ENCODE measurements around the gene EED.
"Not testable (repeated sequence)": the region's sequence is repeated elsewhere in the genome, so short reads cannot be mapped to it uniquely, and the experiment has no call there.

Gene EED

DNA sequence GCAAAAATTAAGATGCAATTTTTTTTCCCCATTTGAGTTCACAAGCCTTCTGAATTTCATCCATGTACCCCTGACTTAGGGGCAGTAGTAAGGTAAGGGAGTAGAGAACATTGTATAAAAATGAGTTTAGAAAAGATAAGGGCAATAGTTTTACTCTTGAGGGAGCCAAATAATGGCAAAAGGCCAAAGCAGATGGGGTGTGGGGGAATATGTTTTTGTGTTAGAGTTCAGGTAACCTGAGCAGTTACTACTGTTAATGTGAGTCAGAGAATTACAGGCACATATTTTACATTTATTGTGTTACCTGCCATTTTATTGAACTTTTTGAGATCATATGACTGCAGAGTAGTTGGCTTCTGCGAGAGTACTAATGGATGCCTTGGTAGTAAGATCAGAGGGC, 3.1 kb downstream of the EED start:
- DNase-seq (ENCODE audit: low read depth) = no peak

DNA sequence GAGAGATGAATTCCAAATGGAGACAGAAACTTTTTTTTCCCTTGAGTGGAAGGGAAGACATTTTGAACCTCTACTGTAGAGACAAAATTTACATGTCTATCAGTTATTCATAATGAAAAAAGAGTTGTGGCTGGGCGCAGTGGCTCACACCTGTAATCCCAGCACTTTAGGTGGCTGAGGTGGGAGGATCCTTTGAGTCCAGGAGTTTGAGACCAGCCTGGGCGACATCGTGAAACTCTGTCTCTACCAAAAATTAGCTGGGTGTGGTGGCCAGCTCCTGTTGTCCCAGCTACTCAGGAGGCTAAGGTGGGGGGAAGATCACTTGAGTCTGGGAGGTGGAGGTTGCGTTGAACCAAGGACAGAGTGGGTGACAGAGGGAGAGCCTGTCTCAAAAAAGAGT, 4.1 kb downstream of the EED start:
- no peak for DNase-seq (ENCODE audit: low read depth)

DNA sequence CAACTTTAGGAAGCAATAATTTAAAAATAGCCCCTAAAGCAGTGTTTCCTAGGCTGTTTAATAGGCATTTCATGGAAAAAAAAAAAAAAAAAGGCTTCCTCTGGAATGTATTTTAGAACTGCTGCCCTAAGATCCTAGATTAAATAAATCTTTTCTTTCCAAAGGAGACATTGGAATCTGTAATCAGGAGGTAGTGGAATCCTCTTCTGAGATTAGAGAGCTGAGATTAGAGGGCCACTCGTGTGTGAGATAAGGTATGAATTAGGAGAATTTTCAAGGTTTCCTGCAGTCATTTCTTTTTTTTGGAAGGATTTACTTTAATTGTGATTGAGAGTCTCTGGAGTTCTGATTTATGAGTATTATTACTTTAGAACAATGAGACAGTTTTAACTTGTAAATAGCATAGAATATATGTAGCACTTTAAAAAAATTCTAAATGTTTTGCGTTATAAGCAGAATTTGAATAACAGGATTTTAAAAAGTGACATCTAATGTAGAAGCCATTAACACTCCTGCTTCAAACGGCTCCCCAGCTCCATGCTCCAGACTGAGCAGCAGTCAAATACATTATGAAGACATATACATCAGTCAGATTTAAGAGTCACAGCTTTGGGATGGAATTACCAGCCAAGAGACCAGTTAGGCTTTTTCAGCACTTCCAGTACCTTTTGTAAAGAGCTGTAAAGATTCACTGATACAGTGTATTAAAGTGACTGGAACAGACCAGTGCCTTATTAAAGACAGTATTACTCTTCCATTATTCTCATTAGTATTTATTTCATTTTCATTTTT, 5.0 kb downstream of the EED start:
- DNase-seq (ENCODE audit: low read depth) = no peak

DNA sequence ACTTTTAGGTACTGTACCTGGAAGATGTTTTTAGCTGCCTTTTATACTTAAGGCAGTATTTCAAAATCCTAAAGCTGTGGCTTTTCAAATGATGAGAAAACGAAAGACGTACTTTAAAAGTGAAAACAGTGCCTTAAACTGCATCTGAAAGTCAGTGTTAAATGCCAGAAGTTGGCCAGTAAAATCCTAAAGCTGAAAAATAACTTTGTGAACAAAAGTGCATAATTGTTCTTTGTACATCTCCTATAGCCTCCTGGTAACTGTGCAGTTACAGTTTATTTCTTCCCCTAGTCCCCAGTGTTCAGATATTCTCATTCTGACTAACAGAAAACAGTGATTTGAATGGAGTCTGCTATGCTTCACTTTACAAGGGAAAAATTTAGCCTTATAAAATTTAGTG, 6.8 kb downstream of the EED start:
- no peak for DNase-seq (ENCODE audit: low read depth)

DNA sequence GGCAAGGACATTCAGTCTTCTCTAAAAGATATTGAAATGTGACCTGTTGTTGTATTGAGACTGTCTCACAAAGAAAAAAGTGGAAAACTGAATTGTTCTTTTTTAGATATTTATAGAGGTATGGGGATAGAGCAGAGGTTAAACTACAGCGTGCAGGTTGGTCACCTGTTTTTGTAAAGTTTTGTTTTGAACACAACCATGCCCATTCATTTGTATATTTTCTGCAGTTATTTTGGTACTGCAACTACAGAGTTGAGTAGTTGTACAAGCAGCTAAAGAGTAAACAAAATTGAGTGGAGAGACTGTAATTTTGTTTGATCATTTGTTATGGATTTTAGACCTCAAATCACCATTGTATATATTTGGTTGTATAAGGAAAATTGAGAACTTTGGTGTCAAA, 11.3 kb downstream of the EED start:
- DNase-seq (ENCODE audit: low read depth) = no peak

DNA sequence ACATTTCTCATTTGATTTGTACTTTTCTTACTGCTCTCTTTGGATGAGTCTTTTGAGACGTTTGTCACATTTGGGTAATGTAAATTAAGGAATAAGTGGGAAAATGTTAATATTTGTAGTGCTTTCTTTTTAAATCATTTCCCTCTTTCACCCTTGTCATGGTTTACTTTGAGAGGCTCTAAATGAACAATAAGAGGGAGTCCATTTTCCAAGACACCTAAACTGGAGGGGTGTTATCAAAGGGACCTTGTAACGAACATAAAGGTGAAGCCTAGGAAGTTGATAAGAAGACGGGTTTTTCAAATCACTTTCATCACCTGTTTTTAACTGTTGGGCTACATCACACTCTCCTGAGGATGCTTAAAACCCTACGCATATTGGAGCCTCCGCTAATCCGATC, 12.1 kb downstream of the EED start:
- DNase-seq (ENCODE audit: low read depth) = no peak

DNA sequence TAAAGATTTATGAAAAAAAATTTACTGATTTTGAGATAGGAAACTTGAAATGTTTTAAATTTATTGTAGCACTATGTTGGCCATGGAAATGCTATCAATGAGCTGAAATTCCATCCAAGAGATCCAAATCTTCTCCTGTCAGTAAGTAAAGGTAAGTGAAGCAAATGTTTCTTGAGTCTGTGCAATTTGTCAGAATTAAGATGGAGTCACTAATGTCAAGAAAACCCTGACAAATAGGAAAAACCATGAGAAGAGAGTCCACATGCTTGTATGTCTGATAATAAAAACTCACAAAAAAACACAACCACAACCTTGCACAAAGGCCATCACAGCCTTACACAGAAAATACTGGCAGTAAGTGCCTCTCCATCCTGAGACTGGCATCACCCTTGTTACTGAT, 12.9 kb downstream of the EED start:
- no peak for DNase-seq (ENCODE audit: low read depth)

DNA sequence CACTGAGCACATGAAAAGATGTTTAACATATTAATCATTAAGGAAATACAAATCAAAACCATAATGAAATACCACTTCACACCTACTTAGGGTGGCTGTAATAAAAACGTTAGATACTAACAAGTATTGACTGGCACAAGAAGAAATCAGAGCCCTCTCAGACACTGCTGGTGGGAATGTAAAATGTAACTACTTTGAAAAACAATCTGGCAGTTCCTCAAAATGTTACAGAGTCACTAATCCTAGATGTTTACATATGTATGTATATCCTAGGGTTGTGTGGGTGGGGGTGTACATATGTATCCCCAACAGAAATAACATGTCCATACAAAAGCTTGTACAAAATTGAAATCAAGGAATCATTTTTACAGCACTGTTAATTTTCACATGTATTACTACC, 15.2 kb downstream of the EED start:
- DNase-seq (ENCODE audit: low read depth) = no peak

DNA sequence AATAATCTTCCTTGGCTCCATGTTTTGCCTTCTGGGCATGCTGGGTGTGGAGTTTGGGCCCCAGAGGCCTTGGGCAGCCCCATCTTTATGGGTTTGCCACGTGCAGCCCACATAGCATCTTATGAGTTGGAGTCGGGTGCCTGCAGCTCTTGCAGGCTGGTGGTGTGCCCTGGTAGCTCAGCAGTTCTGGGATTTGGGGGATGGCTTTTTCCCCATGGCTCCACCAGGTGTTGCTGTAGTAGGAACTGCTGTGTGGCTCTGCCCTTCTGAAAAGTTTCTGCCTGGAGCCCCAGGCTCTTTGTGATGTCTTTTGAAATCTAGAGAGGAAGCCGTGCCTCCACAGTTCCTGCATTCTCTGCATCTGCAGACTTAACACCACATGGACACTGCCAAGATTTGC, 16.8 kb downstream of the EED start:
- DNase-seq (ENCODE audit: low read depth) = no peak

DNA sequence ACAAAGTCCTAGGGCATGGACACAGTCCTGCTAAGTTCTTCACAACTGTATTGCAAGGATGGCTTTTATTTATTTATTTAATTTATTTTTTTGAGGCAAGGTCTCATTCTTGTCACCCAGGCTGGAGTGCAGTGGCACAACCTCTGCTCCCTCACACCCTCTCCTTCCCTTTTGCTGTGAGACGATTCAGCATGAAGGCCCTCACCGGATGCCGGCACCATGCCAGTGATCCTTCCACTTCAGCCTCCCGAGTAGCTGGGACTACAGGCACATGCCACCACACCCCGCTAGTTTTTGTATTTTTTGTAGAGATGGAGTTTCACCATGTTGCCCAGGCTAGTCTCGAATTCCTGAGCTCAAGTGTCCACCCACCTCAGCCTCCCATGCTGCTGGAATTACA, 17.8 kb downstream of the EED start:
- no peak for DNase-seq (ENCODE audit: low read depth)

DNA sequence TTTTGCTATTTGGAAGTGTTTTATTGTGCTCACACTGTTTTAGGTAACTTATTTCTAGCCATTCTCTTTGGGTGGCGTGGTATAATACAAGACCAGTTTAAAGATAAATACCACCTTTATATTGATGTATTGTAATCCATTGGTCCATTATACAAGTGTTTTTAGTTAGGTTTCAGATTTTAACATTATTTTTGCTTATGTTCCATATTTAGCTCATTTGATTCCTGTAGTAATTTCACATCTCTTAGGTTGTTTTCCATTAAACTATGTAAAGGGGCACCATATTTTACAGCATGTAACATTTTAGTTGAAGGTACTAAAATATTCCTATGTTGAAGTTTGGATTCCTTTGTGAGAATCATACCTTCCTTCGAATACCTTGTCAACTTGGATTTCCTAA, 20.1 kb downstream of the EED start:
- no peak for DNase-seq (ENCODE audit: low read depth)

DNA sequence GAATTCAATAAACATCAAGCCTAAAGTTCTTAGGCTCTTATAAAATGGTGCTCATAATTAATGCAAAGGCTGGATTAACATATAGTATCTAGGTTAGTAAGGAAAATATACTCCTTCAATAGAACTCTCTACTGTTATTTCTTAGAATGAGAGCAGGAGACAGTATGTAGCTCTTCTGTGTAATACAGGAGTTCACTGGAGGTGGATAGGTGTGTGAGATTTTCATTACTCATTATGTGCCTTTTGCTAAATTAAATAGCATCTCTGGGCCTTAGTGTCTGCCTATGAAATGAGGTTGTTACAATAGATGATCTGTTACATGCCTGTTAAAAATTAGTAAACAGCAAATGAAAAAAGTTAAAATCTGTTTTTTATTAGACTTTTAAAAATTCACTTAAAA, 20.6 kb downstream of the EED start:
- no peak for DNase-seq (ENCODE audit: low read depth)

DNA sequence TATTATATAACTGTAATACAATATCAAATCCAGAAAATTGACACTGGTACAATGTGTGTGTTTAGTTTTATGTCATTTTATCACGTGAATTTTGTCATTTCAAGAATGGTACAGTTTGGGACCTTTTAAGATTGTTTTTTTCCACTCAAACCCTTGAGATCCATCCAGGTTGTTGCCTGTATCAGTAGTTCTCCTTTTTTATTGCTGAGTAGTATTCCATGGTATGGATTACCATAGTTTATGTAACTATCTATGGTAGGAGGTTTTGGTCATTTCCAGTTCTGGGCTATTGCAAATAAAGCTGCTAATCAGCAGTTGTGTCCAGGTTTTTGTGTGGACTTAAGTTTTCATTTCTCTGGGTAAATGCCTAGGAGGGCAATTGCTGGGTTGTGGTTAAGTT, 25.1 kb downstream of the EED start:
- no peak for DNase-seq (ENCODE audit: low read depth)

DNA sequence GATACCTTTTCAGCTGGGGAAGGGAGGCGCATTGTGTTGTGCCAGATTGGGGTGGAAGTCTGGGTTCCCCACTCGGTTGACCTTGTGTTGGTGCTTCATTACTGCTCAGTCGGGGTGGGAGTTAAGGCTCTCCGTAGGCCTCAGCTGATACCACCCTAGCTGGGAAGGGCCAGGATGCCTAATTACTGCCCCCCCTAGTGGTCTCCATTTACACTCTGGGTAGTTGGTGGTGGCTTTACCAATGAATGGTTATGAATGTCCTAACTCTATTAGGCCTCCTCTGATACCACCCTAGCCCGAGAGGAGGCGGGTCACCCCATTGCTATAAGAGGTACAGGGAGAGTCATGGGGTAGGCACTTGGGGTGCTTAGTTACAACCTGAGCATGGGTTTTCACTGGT, 29.9 kb downstream of the EED start:
- no peak for DNase-seq (ENCODE audit: low read depth)

DNA sequence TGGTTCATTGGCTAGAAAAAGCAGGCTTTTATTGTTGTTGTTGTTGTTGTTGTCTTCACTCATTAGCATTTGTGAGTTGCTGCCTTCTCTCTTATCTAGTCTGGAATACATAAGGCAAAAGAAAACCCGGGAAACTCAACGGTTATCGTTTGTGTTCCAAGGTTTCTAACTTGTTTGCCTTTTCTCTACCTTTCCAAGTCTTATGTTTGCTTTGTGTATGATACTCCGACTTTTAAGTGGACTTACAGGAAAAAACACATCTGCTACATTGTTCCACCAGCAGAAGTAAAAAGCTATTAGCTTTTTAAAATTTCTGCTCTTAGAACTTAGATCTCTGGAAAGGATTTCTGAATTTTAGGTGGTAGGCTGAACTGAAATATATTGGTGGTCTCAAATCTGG, 30.4 kb downstream of the EED start:
- no peak for DNase-seq (ENCODE audit: low read depth)

DNA sequence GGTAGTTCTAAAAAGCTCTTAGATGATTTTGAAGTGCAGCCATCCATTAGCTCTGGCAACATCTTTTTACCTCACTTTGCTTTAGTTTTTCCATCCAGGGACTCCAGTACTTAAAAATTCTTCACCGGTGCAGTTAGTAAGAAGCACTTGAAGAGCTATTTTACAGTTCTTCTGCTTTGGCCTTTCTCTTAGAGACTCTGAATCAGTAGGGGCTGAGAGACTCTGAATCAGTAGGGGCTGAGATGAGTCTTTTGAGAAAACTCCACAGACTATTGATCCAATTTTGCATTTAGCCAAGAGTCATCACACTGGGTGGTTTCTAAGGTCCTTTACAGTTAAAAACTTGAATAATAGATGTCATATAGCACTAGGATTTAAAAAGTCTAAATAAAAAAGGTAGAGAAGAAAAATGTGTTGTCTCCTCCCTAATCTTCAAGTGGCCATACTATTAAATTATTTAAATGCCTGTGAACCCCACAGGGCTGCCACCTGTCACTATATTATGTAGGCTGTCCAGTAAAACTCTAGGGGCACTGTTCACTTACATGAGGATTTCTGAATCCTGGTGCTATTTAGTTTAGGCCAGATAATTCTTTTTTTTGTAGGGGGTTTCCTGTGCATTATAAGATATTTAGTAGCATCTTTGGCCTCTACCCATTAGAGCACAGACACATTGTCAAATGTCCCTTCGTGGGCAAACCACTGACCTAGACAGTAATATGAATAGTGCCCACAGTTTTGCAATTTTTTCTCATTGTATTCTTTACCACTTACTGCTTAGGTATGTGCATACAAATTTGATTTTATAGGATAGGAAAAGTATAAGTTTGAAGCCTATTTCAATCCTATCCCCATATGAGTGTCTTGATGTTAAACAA, 31.2 kb downstream of the EED start:
- no peak for DNase-seq (ENCODE audit: low read depth)

DNA sequence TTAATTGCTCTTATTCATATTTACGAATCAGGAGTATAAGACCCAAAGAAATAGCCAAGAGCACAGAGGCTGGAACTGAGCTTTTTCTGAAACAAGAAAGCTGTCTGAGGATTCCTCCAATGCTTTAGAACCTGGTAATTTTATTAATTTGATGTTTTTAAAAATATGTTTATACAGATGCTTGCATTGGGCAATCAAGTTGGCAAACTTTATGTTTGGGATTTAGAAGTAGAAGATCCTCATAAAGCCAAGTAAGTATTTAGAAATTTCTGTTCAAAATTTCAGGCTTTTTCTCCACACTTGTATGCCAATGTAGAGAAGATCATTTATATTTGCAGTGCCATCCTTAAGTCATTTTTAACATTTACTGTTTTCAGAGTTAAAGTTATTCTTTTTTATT, 33.2 kb downstream of the EED start:
- DNase-seq (ENCODE audit: low read depth) = no peak

DNA sequence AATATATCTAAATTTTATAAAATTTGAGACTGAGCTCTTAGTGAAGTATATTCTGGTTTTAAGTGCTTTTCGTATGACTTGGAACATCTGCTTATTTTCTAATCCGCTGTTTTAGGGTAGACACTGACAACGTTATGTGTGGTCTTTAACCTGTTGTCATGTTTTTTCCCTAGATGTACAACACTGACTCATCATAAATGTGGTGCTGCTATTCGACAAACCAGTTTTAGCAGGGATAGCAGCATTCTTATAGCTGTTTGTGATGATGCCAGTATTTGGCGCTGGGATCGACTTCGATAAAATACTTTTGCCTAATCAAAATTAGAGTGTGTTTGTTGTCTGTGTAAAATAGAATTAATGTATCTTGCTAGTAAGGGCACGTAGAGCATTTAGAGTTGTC, 33.7 kb downstream of the EED start:
- DNase-seq (ENCODE audit: low read depth) = no peak

DNA sequence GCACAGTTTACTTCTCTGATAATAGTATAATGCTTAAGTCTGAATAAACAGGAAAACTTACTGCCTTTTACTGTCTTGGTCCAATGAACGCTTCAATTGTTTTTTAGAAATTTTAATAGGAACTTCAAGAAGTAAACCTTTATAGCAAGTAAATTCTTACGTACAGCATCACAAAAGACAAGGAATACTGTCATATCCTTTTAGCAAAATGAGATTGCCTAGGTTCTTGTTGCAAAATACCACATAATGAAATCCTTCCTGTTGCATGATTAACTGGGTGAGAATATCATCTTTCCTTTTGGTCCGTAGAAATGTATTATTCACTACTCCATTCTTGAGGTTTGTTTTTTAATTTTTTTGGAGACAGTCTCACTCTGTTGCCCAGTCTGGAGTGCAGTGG, 35.2 kb downstream of the EED start:
- DNase-seq (ENCODE audit: low read depth) = no peak

DNA sequence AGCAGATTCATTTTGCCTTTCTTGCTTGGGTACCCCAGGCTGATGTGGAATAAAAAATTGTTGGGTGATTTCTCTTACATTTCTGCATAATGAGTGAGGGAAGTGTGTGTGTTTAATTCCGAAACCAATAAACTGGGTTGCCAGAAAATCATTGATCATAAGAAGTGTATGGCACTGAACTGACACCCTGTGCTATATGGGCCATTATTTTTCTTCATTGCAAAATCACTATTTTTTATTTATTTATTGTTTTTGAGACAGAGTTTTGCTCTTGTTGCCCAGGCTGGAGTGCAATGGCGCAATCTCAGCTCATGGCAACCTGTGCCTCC, 42.9 kb downstream of the EED start:
- no peak for DNase-seq (ENCODE audit: low read depth)

DNA sequence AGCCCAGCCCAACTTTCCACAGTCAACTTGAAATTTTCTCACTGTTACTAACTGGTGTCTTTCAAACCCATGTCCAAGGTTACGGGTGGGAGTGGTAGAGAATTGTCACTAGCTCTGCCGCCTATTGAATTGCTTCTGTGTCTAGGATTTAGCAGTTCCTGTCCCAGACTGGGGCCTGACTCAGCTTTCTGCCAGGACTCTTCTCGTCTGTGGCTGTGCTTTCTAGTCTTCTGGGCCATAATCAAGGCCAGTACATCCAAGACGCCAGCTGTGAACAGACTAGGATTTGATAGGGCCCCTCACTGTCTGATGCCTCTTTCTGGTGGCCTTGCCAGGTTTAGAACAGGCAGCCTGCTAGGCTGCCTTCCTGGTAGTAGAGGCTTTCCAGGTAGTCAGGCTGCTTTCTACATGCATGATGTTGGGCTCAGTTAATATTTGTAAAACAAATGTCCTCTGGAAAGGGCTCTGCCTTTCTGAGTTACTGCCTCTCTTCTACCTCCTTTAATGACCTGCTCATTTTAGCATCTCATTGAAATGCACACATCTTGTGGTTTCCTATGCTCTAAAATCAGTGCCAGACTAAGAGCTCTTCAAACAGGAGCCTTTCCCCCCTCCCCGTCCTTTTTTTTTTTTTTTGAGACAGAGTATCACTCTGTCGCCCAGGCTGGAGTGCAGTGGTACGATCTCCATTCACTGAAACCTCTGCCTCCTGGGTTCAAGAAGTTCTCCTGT, 44.4 kb downstream of the EED start:
- DNase-seq (ENCODE audit: low read depth) = no peak

DNA sequence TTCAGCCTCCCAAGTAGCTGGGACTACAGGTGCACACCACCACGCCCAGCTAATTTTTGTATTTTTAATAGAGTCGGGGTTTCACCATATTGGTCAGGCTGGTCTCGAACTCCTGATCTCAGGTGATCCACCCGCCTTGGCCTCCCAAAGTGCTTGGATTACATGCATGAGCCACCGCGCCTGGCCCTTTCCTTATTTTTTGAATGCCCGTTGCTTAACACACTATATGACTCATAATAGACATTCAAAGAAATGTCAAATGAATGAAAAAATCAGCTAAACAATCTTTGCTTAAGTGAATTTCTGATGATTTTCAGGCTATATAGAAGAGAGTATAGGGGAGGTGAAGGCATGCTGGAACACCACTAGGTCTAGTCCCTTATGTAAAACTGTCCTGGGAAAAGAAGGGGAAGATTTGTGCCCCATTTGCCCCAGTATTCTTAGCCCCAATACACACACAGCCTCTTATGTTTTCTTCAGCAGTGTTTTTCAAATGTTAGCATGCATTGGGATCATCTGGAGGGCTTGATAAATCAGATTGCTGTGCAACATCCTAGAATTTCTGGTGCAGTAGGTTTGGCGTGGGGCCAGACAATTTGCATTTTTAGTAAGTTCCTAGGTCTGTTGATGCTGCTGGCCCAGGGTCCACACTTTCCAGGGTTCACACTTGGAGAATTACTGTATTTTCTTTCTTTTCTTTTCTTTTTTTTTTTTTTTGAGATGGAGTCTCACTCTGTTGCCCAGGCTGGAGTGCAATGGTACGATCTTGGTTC, 45.1 kb downstream of the EED start:
- DNase-seq (ENCODE audit: low read depth) = not testable (repeated sequence)
